ENCODE data around the gene PODXL. TPM values are rescaled to one million over a fixed set of nuclear protein-coding genes. Genes with fewer than 3 reads are reported as not detected.
A peak's percentile ranks its signal among the peaks of the same experiment; 100 is the strongest.

The PODXL gene
- total and polyA plus RNA-seq, 2 donors (not counting 3 experiments of a cell fraction or from before 2014, with no cell fraction given) = 86.4 to 156 TPM

- Histone ChIP-seq H3K9me3 (replicated peaks; ENCODE audit: control insufficient read depth, insufficient read depth, low read length) (no peaks in the 10 kb centered on the region), H3K9me1 (replicated peaks; ENCODE audit: control insufficient read depth, extremely low read depth, insufficient read depth, low read length) (no peaks in the 10 kb centered on the region), H3K27me3 (ENCODE audit: control insufficient read depth in 2 of 2, insufficient read depth in 2 of 2, low read length in 2 of 2) (peaks cover 0 to 2% of the 10 kb centered on the region in 2 experiments), H3K36me3 (ENCODE audit: control insufficient read depth in 2 of 2, extremely low read depth in 1 of 2, insufficient read depth in 2 of 2, low read length in 2 of 2) (no peaks in the 10 kb centered on the region), H3K79me2 (ENCODE audit: control insufficient read depth, insufficient read depth, low read length) (peaks cover 43% of the 10 kb centered on the region), H3K4me1 (ENCODE audit: control insufficient read depth, extremely low read depth, insufficient read depth, low read length) (peaks cover 29% of the 10 kb centered on the region), H2AFZ (ENCODE audit: low read depth, low read length) (peak overlapping the region; percentile 89), H3K9ac (replicated peaks; ENCODE audit: extremely low read depth, insufficient read depth, low read length) (peak overlapping the region; percentile 72), H4K20me1 (replicated peaks; ENCODE audit: control insufficient read depth, extremely low read depth, insufficient read depth, low read length) (no peaks in the 10 kb centered on the region), H3K27ac (ENCODE audit: insufficient read depth, low read depth, low read length) (peak overlapping the region; percentile 32), H3K4me3 (replicated peaks in 1 of 3; ENCODE audit: insufficient read depth in 1 of 3, low read depth in 1 of 3, low read length in 3 of 3) (peak overlapping the region; percentile 59 to 67 (median 67)), H3K4me2 (ENCODE audit: insufficient read depth, low read length) (peak overlapping the region; percentile 94)
- intact Hi-C loops (cut with micrococcal nuclease) = loop anchor here (1.0 to 10.0 kb wide), 4 partner anchors 44 to 948 kb away; no protein-coding TSS in a partner anchor
- dilution Hi-C loops (cut with MboI; ENCODE audit: extremely low pct_ligation_motif_present, low sequenced_read_pairs) = no loop called here
- POLR2A ChIA-PET = no interaction called here
- CTCF ChIA-PET = interaction anchor here (0.8 to 2.4 kb wide), 6 partner anchors 15 to 100 kb away, joined by 3 to 14 read pairs (median 4); no protein-coding TSS in a partner anchor
- TF ChIP-seq MYC (IDR thresholded peaks at IDR 0.05; ENCODE audit: low read depth, low read length) (no peak), GATA2 (IDR thresholded peaks at IDR 0.05; ENCODE audit: insufficient read depth, insufficient read length, low read depth, low read length) (no peak), JUN (IDR thresholded peaks at IDR 0.05; ENCODE audit: borderline replicate concordance, insufficient read depth, insufficient read length, low read depth) (no peak), EZH2 (IDR thresholded peaks at IDR 0.05; ENCODE audit: borderline replicate concordance, low read depth, low read length, severe bottlenecking) (no peak), POLR2AphosphoS5 (IDR thresholded peaks at IDR 0.05; ENCODE audit: insufficient read depth, low read depth, low read length) (no peak), FOS (IDR thresholded peaks at IDR 0.05; ENCODE audit: borderline replicate concordance, insufficient read depth, low read length) (no peak), POLR2A (IDR thresholded peaks at IDR 0.05; ENCODE audit: low read depth, low read length) (no peak)
- TF ChIP-seq, protein P1, sequence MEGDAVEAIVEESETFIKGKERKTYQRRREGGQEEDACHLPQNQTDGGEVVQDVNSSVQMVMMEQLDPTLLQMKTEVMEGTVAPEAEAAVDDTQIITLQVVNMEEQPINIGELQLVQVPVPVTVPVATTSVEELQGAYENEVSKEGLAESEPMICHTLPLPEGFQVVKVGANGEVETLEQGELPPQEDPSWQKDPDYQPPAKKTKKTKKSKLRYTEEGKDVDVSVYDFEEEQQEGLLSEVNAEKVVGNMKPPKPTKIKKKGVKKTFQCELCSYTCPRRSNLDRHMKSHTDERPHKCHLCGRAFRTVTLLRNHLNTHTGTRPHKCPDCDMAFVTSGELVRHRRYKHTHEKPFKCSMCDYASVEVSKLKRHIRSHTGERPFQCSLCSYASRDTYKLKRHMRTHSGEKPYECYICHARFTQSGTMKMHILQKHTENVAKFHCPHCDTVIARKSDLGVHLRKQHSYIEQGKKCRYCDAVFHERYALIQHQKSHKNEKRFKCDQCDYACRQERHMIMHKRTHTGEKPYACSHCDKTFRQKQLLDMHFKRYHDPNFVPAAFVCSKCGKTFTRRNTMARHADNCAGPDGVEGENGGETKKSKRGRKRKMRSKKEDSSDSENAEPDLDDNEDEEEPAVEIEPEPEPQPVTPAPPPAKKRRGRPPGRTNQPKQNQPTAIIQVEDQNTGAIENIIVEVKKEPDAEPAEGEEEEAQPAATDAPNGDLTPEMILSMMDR (IDR thresholded peaks at IDR 0.05; ENCODE audit: extremely low read depth in 1 of 2, insufficient read depth in 1 of 2, low read depth in 1 of 2, low read length in 2 of 2) = no peak
- TF ChIP-seq, protein P2, sequence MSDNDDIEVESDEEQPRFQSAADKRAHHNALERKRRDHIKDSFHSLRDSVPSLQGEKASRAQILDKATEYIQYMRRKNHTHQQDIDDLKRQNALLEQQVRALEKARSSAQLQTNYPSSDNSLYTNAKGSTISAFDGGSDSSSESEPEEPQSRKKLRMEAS (IDR thresholded peaks at IDR 0.05; ENCODE audit: insufficient read depth, insufficient read length) = no peak
- BruUV-seq (replicated peaks) = TSS peak; percentile 22
- DNase-seq (ENCODE audit: low read depth, low spot score) (peak; percentile 55), FAIRE-seq (peak; percentile 49)
Measured at GRCh38 chr7:131556909-131557651, 652 bp upstream of the PODXL start.

Data from endothelial cell of umbilical vein (primary cell).